ENCODE results near the gene LRRC3B.

LRRC3B gene

GRCh38 chr3:26624209-26624765 is 1.7 kb downstream of the LRRC3B start:
- Histone ChIP-seq H3K4me1 (ENCODE audit: control insufficient read depth, low read depth, low read length) (peaks cover 2% of the 10 kb centered on the region), H3K79me2 (ENCODE audit: control insufficient read depth, insufficient read depth, low read length) (no peaks in the 10 kb centered on the region), H2BK15ac (replicated peaks; ENCODE audit: low read depth) (no peak overlapping the region), H3K4me2 (ENCODE audit: low read length) (peak overlapping the region; percentile 97), H2BK120ac (ENCODE audit: low read depth, low read length) (no peak overlapping the region), H3K36me3 (ENCODE audit: control insufficient read depth, insufficient read depth, low read length) (no peaks in the 10 kb centered on the region), H3K9ac (ENCODE audit: low read length) (peak overlapping the region; percentile 60), H2AK5ac (ENCODE audit: low read length) (no peak overlapping the region), H3K27ac (ENCODE audit: low read depth, low read length) (no peak overlapping the region), H3K4me3 (ENCODE audit: low read length) (peak overlapping the region; percentile 58), H4K5ac (ENCODE audit: low read length) (no peak overlapping the region), H3K79me1 (ENCODE audit: low read length) (no peaks in the 10 kb centered on the region), H4K8ac (ENCODE audit: low read depth, low read length) (no peak overlapping the region), H3K4ac (ENCODE audit: low read depth, low read length) (no peak overlapping the region), H3K23ac (ENCODE audit: low read length) (no peak overlapping the region), H3K27me3 (ENCODE audit: insufficient read depth, low read length, poor library complexity) (peaks cover 11% of the 10 kb centered on the region), H2BK5ac (ENCODE audit: low read length) (no peak overlapping the region), H3K18ac (ENCODE audit: low read length) (no peak overlapping the region), H3K56ac (ENCODE audit: low read length) (peak overlapping the region; percentile 81)
- WGBS (ENCODE audit: extremely low coverage, insufficient coverage, low lambda C conversion rate) = no CpG with 5 or more reads among the region's 28 CpGs
- peak; percentile 38 for DNase-seq

GRCh38 chr3:26625187-26625586 is 2.6 kb downstream of the LRRC3B start:
- H4K8ac ChIP-seq (ENCODE audit: low read depth, low read length) = no peak overlapping the region
- DNase-seq = peak; percentile 24
- no CpG with 5 or more reads among the region's 13 CpGs for WGBS (ENCODE audit: extremely low coverage, insufficient coverage, low lambda C conversion rate)
- H3K27me3 ChIP-seq (ENCODE audit: insufficient read depth, low read length, poor library complexity) = peaks cover 11% of the 10 kb centered on the region
- H3K36me3 ChIP-seq (ENCODE audit: control insufficient read depth, insufficient read depth, low read length) = no peaks in the 10 kb centered on the region
- H3K4ac ChIP-seq (ENCODE audit: low read depth, low read length) = no peak overlapping the region
- H3K27ac ChIP-seq (ENCODE audit: low read depth, low read length) = no peak overlapping the region
- H3K23ac ChIP-seq (ENCODE audit: low read length) = no peak overlapping the region
- no peak overlapping the region for H3K18ac ChIP-seq (ENCODE audit: low read length)
- H3K79me1 ChIP-seq (ENCODE audit: low read length) = no peaks in the 10 kb centered on the region
- peak overlapping the region; percentile 25 for H3K56ac ChIP-seq (ENCODE audit: low read length)
- no peak overlapping the region for H2BK5ac ChIP-seq (ENCODE audit: low read length)
- H3K9ac ChIP-seq (ENCODE audit: low read length) = peak overlapping the region; percentile 39
- H3K4me2 ChIP-seq (ENCODE audit: low read length) = peak overlapping the region; percentile 97
- H2BK120ac ChIP-seq (ENCODE audit: low read depth, low read length) = no peak overlapping the region
- H3K79me2 ChIP-seq (ENCODE audit: control insufficient read depth, insufficient read depth, low read length) = no peaks in the 10 kb centered on the region
- H3K4me1 ChIP-seq (ENCODE audit: control insufficient read depth, low read depth, low read length) = peaks cover 2% of the 10 kb centered on the region
- H2AK5ac ChIP-seq (ENCODE audit: low read length) = no peak overlapping the region
- H2BK15ac ChIP-seq (replicated peaks; ENCODE audit: low read depth) = no peak overlapping the region
- no peak overlapping the region for H4K5ac ChIP-seq (ENCODE audit: low read length)
- no peak overlapping the region for H3K4me3 ChIP-seq (ENCODE audit: low read length)

GRCh38 chr3:26627080-26627479 is 4.5 kb downstream of the LRRC3B start:
- H3K23ac ChIP-seq (ENCODE audit: low read length) = no peak overlapping the region
- no CpG with 5 or more reads among the region's 4 CpGs for WGBS (ENCODE audit: extremely low coverage, insufficient coverage, low lambda C conversion rate)
- no peak overlapping the region for H3K27ac ChIP-seq (ENCODE audit: low read depth, low read length)
- no peaks in the 10 kb centered on the region for H3K79me2 ChIP-seq (ENCODE audit: control insufficient read depth, insufficient read depth, low read length)
- H3K56ac ChIP-seq (ENCODE audit: low read length) = no peak overlapping the region
- peaks cover 5% of the 10 kb centered on the region for H3K27me3 ChIP-seq (ENCODE audit: insufficient read depth, low read length, poor library complexity)
- no peak overlapping the region for H3K4me3 ChIP-seq (ENCODE audit: low read length)
- H3K4me1 ChIP-seq (ENCODE audit: control insufficient read depth, low read depth, low read length) = peaks cover 2% of the 10 kb centered on the region
- H2AK5ac ChIP-seq (ENCODE audit: low read length) = no peak overlapping the region
- H3K79me1 ChIP-seq (ENCODE audit: low read length) = no peaks in the 10 kb centered on the region
- DNase-seq = no peak
- H3K36me3 ChIP-seq (ENCODE audit: control insufficient read depth, insufficient read depth, low read length) = no peaks in the 10 kb centered on the region
- no peak overlapping the region for H2BK120ac ChIP-seq (ENCODE audit: low read depth, low read length)
- H4K5ac ChIP-seq (ENCODE audit: low read length) = no peak overlapping the region
- no peak overlapping the region for H3K4me2 ChIP-seq (ENCODE audit: low read length)
- H3K18ac ChIP-seq (ENCODE audit: low read length) = no peak overlapping the region
- no peak overlapping the region for H2BK5ac ChIP-seq (ENCODE audit: low read length)
- H4K8ac ChIP-seq (ENCODE audit: low read depth, low read length) = no peak overlapping the region
- no peak overlapping the region for H2BK15ac ChIP-seq (replicated peaks; ENCODE audit: low read depth)
- H3K9ac ChIP-seq (ENCODE audit: low read length) = no peak overlapping the region
- no peak overlapping the region for H3K4ac ChIP-seq (ENCODE audit: low read depth, low read length)

- no peak overlapping the region for H3K23ac ChIP-seq (ENCODE audit: low read length)
- no peak overlapping the region for H3K27ac ChIP-seq (ENCODE audit: low read depth, low read length)
- H2BK15ac ChIP-seq (replicated peaks; ENCODE audit: low read depth) = no peak overlapping the region
- no peak for DNase-seq
- H3K9ac ChIP-seq (ENCODE audit: low read length) = no peak overlapping the region
- no peak overlapping the region for H3K18ac ChIP-seq (ENCODE audit: low read length)
- no peak overlapping the region for H4K5ac ChIP-seq (ENCODE audit: low read length)
- H3K79me2 ChIP-seq (ENCODE audit: control insufficient read depth, insufficient read depth, low read length) = no peaks in the 10 kb centered on the region
- H2BK5ac ChIP-seq (ENCODE audit: low read length) = no peak overlapping the region
- H2AK5ac ChIP-seq (ENCODE audit: low read length) = no peak overlapping the region
- H3K56ac ChIP-seq (ENCODE audit: low read length) = no peak overlapping the region
- WGBS (ENCODE audit: extremely low coverage, insufficient coverage, low lambda C conversion rate) = no CpG with 5 or more reads among the region's 1 CpG
- no peak overlapping the region for H2BK120ac ChIP-seq (ENCODE audit: low read depth, low read length)
- peak overlapping the region; percentile 21 for H3K4ac ChIP-seq (ENCODE audit: low read depth, low read length)
- H3K36me3 ChIP-seq (ENCODE audit: control insufficient read depth, insufficient read depth, low read length) = no peaks in the 10 kb centered on the region
- H3K4me2 ChIP-seq (ENCODE audit: low read length) = no peak overlapping the region
- no peak overlapping the region for H4K8ac ChIP-seq (ENCODE audit: low read depth, low read length)
- peaks cover 2% of the 10 kb centered on the region for H3K27me3 ChIP-seq (ENCODE audit: insufficient read depth, low read length, poor library complexity)
- H3K4me1 ChIP-seq (ENCODE audit: control insufficient read depth, low read depth, low read length) = no peaks in the 10 kb centered on the region
- no peak overlapping the region for H3K4me3 ChIP-seq (ENCODE audit: low read length)
- H3K79me1 ChIP-seq (ENCODE audit: low read length) = no peaks in the 10 kb centered on the region
Observed at GRCh38 chr3:26628915-26629314, 6.3 kb downstream of the LRRC3B start.

GRCh38 chr3:26630669-26631389 is 8.3 kb downstream of the LRRC3B start:
- H3K79me2 ChIP-seq (ENCODE audit: control insufficient read depth, insufficient read depth, low read length) = no peaks in the 10 kb centered on the region
- H3K4ac ChIP-seq (ENCODE audit: low read depth, low read length) = no peak overlapping the region
- no CpG with 5 or more reads among the region's 4 CpGs for WGBS (ENCODE audit: extremely low coverage, insufficient coverage, low lambda C conversion rate)
- H3K9ac ChIP-seq (ENCODE audit: low read length) = no peak overlapping the region
- H3K36me3 ChIP-seq (ENCODE audit: control insufficient read depth, insufficient read depth, low read length) = no peaks in the 10 kb centered on the region
- no peak for DNase-seq
- no peaks in the 10 kb centered on the region for H3K4me1 ChIP-seq (ENCODE audit: control insufficient read depth, low read depth, low read length)
- H3K4me2 ChIP-seq (ENCODE audit: low read length) = no peak overlapping the region
- no peak overlapping the region for H2BK15ac ChIP-seq (replicated peaks; ENCODE audit: low read depth)
- no peak overlapping the region for H4K5ac ChIP-seq (ENCODE audit: low read length)
- no peak overlapping the region for H2BK120ac ChIP-seq (ENCODE audit: low read depth, low read length)
- H2AK5ac ChIP-seq (ENCODE audit: low read length) = no peak overlapping the region
- no peak overlapping the region for H3K23ac ChIP-seq (ENCODE audit: low read length)
- no peak overlapping the region for H3K56ac ChIP-seq (ENCODE audit: low read length)
- no peaks in the 10 kb centered on the region for H3K79me1 ChIP-seq (ENCODE audit: low read length)
- no peak overlapping the region for H3K4me3 ChIP-seq (ENCODE audit: low read length)
- H3K27ac ChIP-seq (ENCODE audit: low read depth, low read length) = no peak overlapping the region
- H3K27me3 ChIP-seq (ENCODE audit: insufficient read depth, low read length, poor library complexity) = no peaks in the 10 kb centered on the region
- H4K8ac ChIP-seq (ENCODE audit: low read depth, low read length) = no peak overlapping the region
- H2BK5ac ChIP-seq (ENCODE audit: low read length) = no peak overlapping the region
- H3K18ac ChIP-seq (ENCODE audit: low read length) = peak overlapping the region; percentile 76

GRCh38 chr3:26631390-26631738 is 8.8 kb downstream of the LRRC3B start:
- H3K4ac ChIP-seq (ENCODE audit: low read depth, low read length) = no peak overlapping the region
- no peak overlapping the region for H3K56ac ChIP-seq (ENCODE audit: low read length)
- H2BK5ac ChIP-seq (ENCODE audit: low read length) = no peak overlapping the region
- H3K27me3 ChIP-seq (ENCODE audit: insufficient read depth, low read length, poor library complexity) = no peaks in the 10 kb centered on the region
- no peak for DNase-seq
- no peaks in the 10 kb centered on the region for H3K79me1 ChIP-seq (ENCODE audit: low read length)
- no peak overlapping the region for H4K8ac ChIP-seq (ENCODE audit: low read depth, low read length)
- no peaks in the 10 kb centered on the region for H3K36me3 ChIP-seq (ENCODE audit: control insufficient read depth, insufficient read depth, low read length)
- H2AK5ac ChIP-seq (ENCODE audit: low read length) = no peak overlapping the region
- no peak overlapping the region for H3K4me2 ChIP-seq (ENCODE audit: low read length)
- H3K9ac ChIP-seq (ENCODE audit: low read length) = no peak overlapping the region
- H2BK15ac ChIP-seq (replicated peaks; ENCODE audit: low read depth) = no peak overlapping the region
- no peaks in the 10 kb centered on the region for H3K4me1 ChIP-seq (ENCODE audit: control insufficient read depth, low read depth, low read length)
- H3K4me3 ChIP-seq (ENCODE audit: low read length) = no peak overlapping the region
- whole genome bisulfite sequencing (ENCODE audit: extremely low coverage, insufficient coverage, low lambda C conversion rate) = no CpG with 5 or more reads among the region's 1 CpG
- no peaks in the 10 kb centered on the region for H3K79me2 ChIP-seq (ENCODE audit: control insufficient read depth, insufficient read depth, low read length)
- H3K27ac ChIP-seq (ENCODE audit: low read depth, low read length) = no peak overlapping the region
- H2BK120ac ChIP-seq (ENCODE audit: low read depth, low read length) = no peak overlapping the region
- no peak overlapping the region for H4K5ac ChIP-seq (ENCODE audit: low read length)
- no peak overlapping the region for H3K18ac ChIP-seq (ENCODE audit: low read length)
- H3K23ac ChIP-seq (ENCODE audit: low read length) = no peak overlapping the region

Measured in mesendoderm (in vitro differentiated cells).